ENCODE data around the gene ANKFN1. TPM values are rescaled to one million over a fixed set of nuclear protein-coding genes. Genes with fewer than 3 reads are reported as not detected.

ANKFN1 gene
- total RNA-seq, 1 donor from 2014 or later: 0.96 TPM

GRCh38 chr17:56434610-56435009 is 281.3 kb downstream of the ANKFN1 start:
- H3K4me3 Mint-ChIP-seq (ENCODE audit: unreplicated experiment): no peak overlapping the region
- TF ChIP-seq CTCF (IDR thresholded peaks at IDR 0.05; ENCODE audit: partially characterized antibody, unreplicated experiment): no peak
- H3K27ac Mint-ChIP-seq (ENCODE audit: unreplicated experiment): no peak overlapping the region
- H3K4me1 Mint-ChIP-seq (ENCODE audit: low read depth, unreplicated experiment): no peaks in the 10 kb centered on the region
- H3K9me3 Mint-ChIP-seq (ENCODE audit: unreplicated experiment): no peaks in the 10 kb centered on the region
- no peak for DNase-seq
- H3K36me3 Mint-ChIP-seq (ENCODE audit: unreplicated experiment): no peaks in the 10 kb centered on the region
- H3K27me3 Mint-ChIP-seq (ENCODE audit: unreplicated experiment): no peaks in the 10 kb centered on the region

- H3K27ac Mint-ChIP-seq (ENCODE audit: unreplicated experiment): no peak overlapping the region
- TF ChIP-seq CTCF (IDR thresholded peaks at IDR 0.05; ENCODE audit: partially characterized antibody, unreplicated experiment): no peak
- no peak for DNase-seq
- H3K4me1 Mint-ChIP-seq (ENCODE audit: low read depth, unreplicated experiment): no peaks in the 10 kb centered on the region
- no peaks in the 10 kb centered on the region for H3K36me3 Mint-ChIP-seq (ENCODE audit: unreplicated experiment)
- H3K9me3 Mint-ChIP-seq (ENCODE audit: unreplicated experiment): no peaks in the 10 kb centered on the region
- H3K4me3 Mint-ChIP-seq (ENCODE audit: unreplicated experiment): no peak overlapping the region
- no peaks in the 10 kb centered on the region for H3K27me3 Mint-ChIP-seq (ENCODE audit: unreplicated experiment)
Observed at GRCh38 chr17:56436142-56436541, 282.9 kb downstream of the ANKFN1 start.

GRCh38 chr17:56440419-56440818 is 287.1 kb downstream of the ANKFN1 start:
- no peak for TF ChIP-seq CTCF (IDR thresholded peaks at IDR 0.05; ENCODE audit: partially characterized antibody, unreplicated experiment)
- Mint-ChIP-seq H3K4me1 (ENCODE audit: low read depth, unreplicated experiment) (peaks cover 2% of the 10 kb centered on the region), H3K4me3 (ENCODE audit: unreplicated experiment) (no peak overlapping the region), H3K9me3 (ENCODE audit: unreplicated experiment) (no peaks in the 10 kb centered on the region), H3K27me3 (ENCODE audit: unreplicated experiment) (no peaks in the 10 kb centered on the region), H3K27ac (ENCODE audit: unreplicated experiment) (no peak overlapping the region), H3K36me3 (ENCODE audit: unreplicated experiment) (no peaks in the 10 kb centered on the region)
- no peak for DNase-seq

- Mint-ChIP-seq H3K27ac (ENCODE audit: unreplicated experiment) (no peak overlapping the region), H3K4me1 (ENCODE audit: low read depth, unreplicated experiment) (peaks cover 2% of the 10 kb centered on the region), H3K4me3 (ENCODE audit: unreplicated experiment) (no peak overlapping the region), H3K9me3 (ENCODE audit: unreplicated experiment) (no peaks in the 10 kb centered on the region), H3K27me3 (ENCODE audit: unreplicated experiment) (no peaks in the 10 kb centered on the region), H3K36me3 (ENCODE audit: unreplicated experiment) (no peaks in the 10 kb centered on the region)
- no peak for TF ChIP-seq CTCF (IDR thresholded peaks at IDR 0.05; ENCODE audit: partially characterized antibody, unreplicated experiment)
- DNase-seq: no peak
Observed at GRCh38 chr17:56441308-56441707, 288.0 kb downstream of the ANKFN1 start.

- Mint-ChIP-seq H3K4me3 (ENCODE audit: unreplicated experiment) (no peak overlapping the region), H3K9me3 (ENCODE audit: unreplicated experiment) (no peaks in the 10 kb centered on the region), H3K27ac (ENCODE audit: unreplicated experiment) (no peak overlapping the region), H3K36me3 (ENCODE audit: unreplicated experiment) (no peaks in the 10 kb centered on the region), H3K4me1 (ENCODE audit: low read depth, unreplicated experiment) (peaks cover 2% of the 10 kb centered on the region), H3K27me3 (ENCODE audit: unreplicated experiment) (peaks cover 1% of the 10 kb centered on the region)
- TF ChIP-seq CTCF (IDR thresholded peaks at IDR 0.05; ENCODE audit: partially characterized antibody, unreplicated experiment): no peak
- DNase-seq: no peak
Observed at GRCh38 chr17:56445692-56446411, 292.6 kb downstream of the ANKFN1 start.
